Activated naive CD4-positive, alpha-beta T cell (primary cell): ENCODE data around the gene PRKAB1.

Experiments used
- DNase-seq, 4 experiments: peaks; one replicate each; lab custom pipeline; 2025; lab: John Stamatoyannopoulos, UW

The PRKAB1 gene

GRCh38 chr12:119664642-119665041 lies 3.3 kb upstream of the PRKAB1 start:
- DNase-seq: no peak

- no peak for DNase-seq
Measured at GRCh38 chr12:119665164-119665929, 2.6 kb upstream of the PRKAB1 start.

- no peak for DNase-seq
Measured at GRCh38 chr12:119666226-119666795, 1.6 kb upstream of the PRKAB1 start.

- DNase-seq: no peak
Measured at GRCh38 chr12:119666900-119667576, 895 bp upstream of the PRKAB1 start.

- no peak for DNase-seq
Measured at GRCh38 chr12:119668324-119668841, 450 bp downstream of the PRKAB1 start.

GRCh38 chr12:119669744-119670472 lies 2.0 kb downstream of the PRKAB1 start:
- DNase-seq: no peak

- DNase-seq: no peak
Measured at GRCh38 chr12:119671070-119671469, 3.1 kb downstream of the PRKAB1 start.

GRCh38 chr12:119672194-119672593 lies 4.3 kb downstream of the PRKAB1 start:
- DNase-seq: no peak

- no peak for DNase-seq
Measured at GRCh38 chr12:119673634-119674033, 5.7 kb downstream of the PRKAB1 start.

- no peak for DNase-seq
Measured at GRCh38 chr12:119674560-119674959, 6.6 kb downstream of the PRKAB1 start.

- no peak for DNase-seq
Measured at GRCh38 chr12:119676022-119676421, 8.1 kb downstream of the PRKAB1 start.

GRCh38 chr12:119676573-119676972 lies 8.6 kb downstream of the PRKAB1 start:
- DNase-seq: no peak

- no peak for DNase-seq
Measured at GRCh38 chr12:119678459-119678858, 10.5 kb downstream of the PRKAB1 start.

GRCh38 chr12:119679081-119679480 lies 11.1 kb downstream of the PRKAB1 start:
- DNase-seq: no peak

GRCh38 chr12:119679490-119679889 lies 11.6 kb downstream of the PRKAB1 start:
- no peak for DNase-seq

GRCh38 chr12:119681111-119681510 lies 13.2 kb downstream of the PRKAB1 start:
- no peak for DNase-seq

- no peak for DNase-seq
Measured at GRCh38 chr12:119681728-119682638, 14.1 kb downstream of the PRKAB1 start.

GRCh38 chr12:119682639-119683252 lies 14.8 kb downstream of the PRKAB1 start:
- DNase-seq: no peak

- DNase-seq: no peak
Measured at GRCh38 chr12:119683413-119683812, 15.5 kb downstream of the PRKAB1 start.

- no peak for DNase-seq
Measured at GRCh38 chr12:119683816-119684215, 15.9 kb downstream of the PRKAB1 start.
